Activated CD4-positive, alpha-beta T cell treated with anti-CD3 and anti-CD28 coated beads, Interleukin-2, amount 10 ng/mL, durations not matched to agents 24 days and 14 days (primary cell): ENCODE results near the gene ELAVL4. TPM values are rescaled to one million over a fixed set of nuclear protein-coding genes. Genes with fewer than 3 reads are reported as not detected.

Source experiments
- DNase-seq: peaks from one replicate; pipeline ENCODE4 v3.0.0; 2022
- H3K27ac Mint-ChIP-seq: one replicate; pipeline ENCODE4 v1.8.0; 2022; ENCODE audit warnings: mild to moderate bottlenecking, mixed read lengths
- H3K27me3 Mint-ChIP-seq: one replicate; pipeline ENCODE4 v1.8.0; 2022; ENCODE audit warnings: mixed read lengths
- H3K36me3 Mint-ChIP-seq: one replicate; pipeline ENCODE4 v1.8.0; 2022; ENCODE audit warnings: low read depth, mild to moderate bottlenecking, mixed read lengths
- H3K4me1 Mint-ChIP-seq: one replicate; pipeline ENCODE4 v1.8.0; 2021; ENCODE audit warnings: mixed read lengths
- H3K4me3 Mint-ChIP-seq: one replicate; pipeline ENCODE4 v1.8.0; 2022; ENCODE audit warnings: mild to moderate bottlenecking, moderate library complexity, mixed read lengths
- H3K9me3 Mint-ChIP-seq: one replicate; pipeline ENCODE4 v1.8.0; 2021; ENCODE audit warnings: mixed read lengths
- intact Hi-C: fragments of 100-400 bp; cut with micrococcal nuclease; formaldehyde crosslinking; loops from one replicate; pipeline ENCODE4 v1.15.1; 2023
- total RNA-seq: library from RNA; stranded (reverse); gene quantifications from 2 replicates; pipeline ENCODE4 v1.2.3, GENCODE V29; 2022

ELAVL4 gene
- not detected in 2 replicates for total RNA-seq

DNA sequence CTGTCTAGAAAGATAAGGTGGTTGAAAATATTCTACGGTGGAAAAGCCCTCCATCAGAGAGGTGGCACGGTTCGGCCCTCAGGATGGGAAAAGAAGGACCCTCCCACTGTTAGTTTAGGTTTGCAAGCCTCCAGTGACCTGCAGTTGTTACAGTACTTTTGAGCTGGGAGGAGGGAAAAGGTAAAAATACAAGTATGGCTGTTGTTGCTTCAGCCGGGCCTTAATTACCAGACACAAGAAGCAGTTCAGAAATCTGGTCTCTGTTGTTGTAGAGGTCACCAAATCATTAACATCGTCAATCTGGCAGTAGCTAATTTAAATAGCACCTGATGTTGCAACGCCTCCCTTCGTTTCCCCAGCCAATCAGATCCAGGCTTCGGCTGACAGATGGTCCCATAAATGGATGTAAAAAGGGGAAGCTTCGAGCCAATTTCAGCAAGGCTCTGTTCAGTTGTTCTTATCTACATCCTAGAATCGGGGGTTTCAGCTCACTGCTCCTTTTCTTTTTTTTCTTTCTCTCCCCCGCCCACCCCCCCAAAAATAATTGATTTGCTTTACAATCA, at the start of gene ELAVL4:
Gene ELAVL4, plus strand, starts transcription at position 424 of the 563 bp plus-strand sequence. CDS start 270 bp downstream, outside the sequence.
- H3K9me3 Mint-ChIP-seq, result no peaks in the 10 kb centered on the region
- H3K27ac Mint-ChIP-seq, result no peak within 1 kb of the TSS
- no peak for DNase-seq
- H3K4me1 Mint-ChIP-seq, result peaks cover 10% of the 10 kb centered on the region
- peaks cover 33% of the 10 kb centered on the region for H3K27me3 Mint-ChIP-seq
- intact Hi-C loops, result no loop called here
- no peak within 1 kb of the TSS for H3K4me3 Mint-ChIP-seq
- H3K36me3 Mint-ChIP-seq, result no peaks in the 10 kb centered on the region

DNA sequence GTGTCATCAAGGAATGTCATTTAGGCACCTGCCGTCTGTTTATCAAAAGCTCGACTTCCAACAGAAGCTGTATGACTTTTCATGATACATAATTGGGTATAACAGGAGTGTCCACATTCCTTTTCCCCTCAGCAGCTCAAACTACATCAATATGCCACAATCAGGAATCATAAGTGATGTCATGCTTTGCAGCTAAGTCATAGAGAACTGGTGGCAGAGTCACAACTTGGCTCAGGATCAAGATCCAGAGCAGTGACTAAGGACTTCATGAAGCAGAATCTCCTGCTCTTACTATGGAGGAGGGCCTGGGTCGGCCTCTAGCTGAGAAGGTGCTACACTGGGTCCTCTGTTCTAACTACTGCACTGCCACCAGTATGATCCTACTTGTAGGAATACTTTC, 48.4 kb upstream of the ELAVL4 start:
- Mint-ChIP-seq H3K27ac (no peak overlapping the region), H3K4me1 (no peaks in the 10 kb centered on the region), H3K27me3 (no peaks in the 10 kb centered on the region), H3K9me3 (no peaks in the 10 kb centered on the region), H3K4me3 (no peak overlapping the region), H3K36me3 (no peaks in the 10 kb centered on the region)
- intact Hi-C loops, result no loop called here
- no peak for DNase-seq

DNA sequence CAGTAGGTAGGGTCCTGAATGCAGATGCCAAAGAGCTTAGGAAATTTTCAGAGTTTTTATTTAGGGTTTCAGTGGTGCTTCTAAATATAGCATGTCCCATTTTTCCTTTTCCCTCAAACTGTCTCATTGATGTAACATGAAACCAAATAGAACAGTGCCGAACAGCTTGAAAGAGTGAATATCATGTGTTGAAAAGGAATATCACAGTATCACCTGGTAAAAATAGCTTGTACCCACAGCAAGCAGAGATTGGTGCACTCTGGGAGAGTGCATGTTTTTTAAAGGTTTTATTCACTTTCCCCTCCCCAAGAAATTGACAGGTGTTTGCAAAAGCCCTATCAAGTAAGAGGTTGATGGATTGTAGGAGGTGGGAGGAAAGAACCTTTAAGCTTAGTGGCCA, 41.9 kb upstream of the ELAVL4 start:
- Mint-ChIP-seq H3K4me3 (no peak overlapping the region), H3K4me1 (no peaks in the 10 kb centered on the region), H3K9me3 (no peaks in the 10 kb centered on the region), H3K27ac (no peak overlapping the region), H3K27me3 (no peaks in the 10 kb centered on the region), H3K36me3 (no peaks in the 10 kb centered on the region)
- intact Hi-C loops, result no loop called here
- no peak for DNase-seq

DNA sequence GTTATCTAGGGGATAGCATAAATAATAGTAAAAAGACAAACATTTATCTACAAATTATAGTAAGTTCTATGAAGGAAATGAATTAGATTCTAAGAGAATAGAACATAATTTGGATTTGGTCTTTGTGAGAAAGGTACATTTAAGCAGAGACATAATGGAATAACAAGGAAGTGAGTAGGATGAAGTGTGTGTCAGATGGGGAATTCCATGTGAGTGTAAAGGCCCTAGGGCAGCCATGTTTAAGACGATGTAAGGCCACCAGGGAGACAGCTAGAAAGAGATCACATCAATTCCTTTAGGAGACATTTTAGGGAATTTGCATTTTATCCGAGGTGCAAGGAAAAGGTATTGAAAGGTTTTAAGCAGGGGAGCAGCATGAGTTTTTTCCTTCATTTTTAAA, 33.8 kb upstream of the ELAVL4 start:
- Mint-ChIP-seq H3K27me3 (no peaks in the 10 kb centered on the region), H3K27ac (no peak overlapping the region), H3K4me1 (no peaks in the 10 kb centered on the region), H3K36me3 (no peaks in the 10 kb centered on the region), H3K4me3 (no peak overlapping the region), H3K9me3 (no peaks in the 10 kb centered on the region)
- DNase-seq, result no peak
- intact Hi-C loops, result no loop called here

DNA sequence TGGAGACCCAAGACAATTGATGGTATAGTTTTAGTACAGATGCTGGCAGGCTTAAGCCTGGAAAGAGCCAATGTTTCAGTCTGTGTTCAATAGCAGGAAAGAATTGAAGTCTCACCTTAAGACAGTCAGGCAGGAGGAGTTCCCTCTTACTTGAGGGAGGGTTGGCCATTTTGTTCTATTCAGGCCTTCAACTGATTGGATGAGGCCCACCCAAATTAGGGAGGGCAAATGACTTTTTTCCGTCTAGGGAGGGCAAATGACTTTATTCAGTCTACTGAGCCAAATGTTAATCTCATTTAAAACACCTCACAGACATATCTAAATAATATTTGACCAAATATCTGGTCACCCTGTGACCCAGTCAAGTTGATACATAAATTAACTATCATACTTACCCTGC, 31.4 kb upstream of the ELAVL4 start:
- Mint-ChIP-seq H3K4me3 (no peak overlapping the region), H3K4me1 (no peaks in the 10 kb centered on the region), H3K27ac (no peak overlapping the region), H3K9me3 (no peaks in the 10 kb centered on the region), H3K27me3 (no peaks in the 10 kb centered on the region), H3K36me3 (no peaks in the 10 kb centered on the region)
- intact Hi-C loops, result no loop called here
- no peak for DNase-seq

DNA sequence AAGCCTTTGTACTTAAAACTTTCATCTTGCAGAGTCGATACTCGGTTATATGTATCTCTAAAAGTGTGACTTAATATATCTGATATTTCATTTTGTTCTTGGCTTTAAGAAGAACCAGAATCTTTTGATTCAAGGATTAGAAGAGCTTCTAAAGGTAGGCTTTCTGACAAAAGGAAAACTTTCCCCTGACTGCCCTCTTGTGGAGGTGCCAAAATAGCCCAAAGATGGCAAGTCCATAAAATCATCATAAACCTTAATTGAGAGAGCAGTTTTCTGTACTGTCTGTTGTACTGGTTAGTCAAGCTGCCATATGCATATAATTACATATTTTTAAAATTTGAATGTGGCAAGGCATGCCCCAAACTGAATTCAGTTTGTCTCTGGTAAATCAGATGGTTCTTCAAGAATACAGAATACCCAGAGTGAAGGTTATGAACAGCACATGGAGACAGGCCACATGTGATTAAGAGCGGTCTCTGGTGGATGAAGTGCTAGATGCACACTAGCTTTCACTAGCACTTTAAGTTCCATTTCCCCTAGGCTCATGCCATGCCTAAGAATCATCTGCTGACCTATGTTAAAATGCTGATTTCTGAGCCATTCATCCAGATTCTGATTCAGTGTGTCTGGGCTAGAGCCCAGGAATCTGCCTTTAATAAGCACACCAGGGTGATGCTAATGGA, 27.7 kb upstream of the ELAVL4 start:
- no peaks in the 10 kb centered on the region for H3K4me1 Mint-ChIP-seq
- no peak for DNase-seq
- no peak overlapping the region for H3K4me3 Mint-ChIP-seq
- H3K27ac Mint-ChIP-seq, result no peak overlapping the region
- intact Hi-C loops, result no loop called here
- no peaks in the 10 kb centered on the region for H3K36me3 Mint-ChIP-seq
- no peaks in the 10 kb centered on the region for H3K9me3 Mint-ChIP-seq
- H3K27me3 Mint-ChIP-seq, result no peaks in the 10 kb centered on the region

DNA sequence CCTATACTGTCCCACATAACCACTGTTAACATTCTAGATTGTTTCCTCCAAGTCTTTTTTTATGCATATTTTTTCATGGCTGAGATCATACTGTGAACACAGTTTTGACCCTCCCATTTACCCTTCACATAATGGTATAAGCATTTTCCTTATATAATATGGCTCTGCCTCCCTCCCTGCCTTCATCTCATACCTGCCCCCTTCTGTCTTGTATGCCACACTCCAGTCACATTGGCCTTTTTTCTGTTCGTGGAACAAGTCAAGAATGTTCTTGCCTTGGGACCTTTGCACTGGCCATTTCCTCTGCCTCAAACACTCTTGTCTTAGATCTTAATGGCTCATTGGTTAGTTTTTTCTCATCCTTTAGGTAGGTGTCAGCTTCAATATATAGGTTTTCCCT, 24.3 kb upstream of the ELAVL4 start:
- intact Hi-C loops, result no loop called here
- H3K36me3 Mint-ChIP-seq, result no peaks in the 10 kb centered on the region
- H3K27me3 Mint-ChIP-seq, result no peaks in the 10 kb centered on the region
- no peak overlapping the region for H3K27ac Mint-ChIP-seq
- H3K9me3 Mint-ChIP-seq, result no peaks in the 10 kb centered on the region
- H3K4me3 Mint-ChIP-seq, result no peak overlapping the region
- DNase-seq, result no peak
- no peaks in the 10 kb centered on the region for H3K4me1 Mint-ChIP-seq

DNA sequence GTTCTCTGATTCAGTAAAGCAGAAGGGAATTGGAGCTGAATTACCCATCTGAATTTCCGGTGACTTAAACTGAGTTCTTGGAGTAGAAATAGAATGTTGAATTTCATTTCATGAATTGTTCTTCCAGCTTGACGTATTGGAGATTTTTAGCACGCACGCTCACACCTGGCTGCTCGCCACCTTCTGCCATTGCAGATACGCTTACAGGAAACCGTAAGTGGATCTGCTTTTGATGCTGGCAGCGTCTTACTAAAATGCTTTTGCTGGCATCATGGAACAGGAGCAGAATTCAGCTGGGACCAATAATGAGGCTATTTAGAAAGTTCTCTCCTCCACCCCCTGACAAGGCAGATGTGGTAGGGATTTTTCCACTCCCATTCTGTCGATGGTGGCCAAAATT, 17.7 kb upstream of the ELAVL4 start:
- Mint-ChIP-seq H3K27me3 (no peaks in the 10 kb centered on the region), H3K4me1 (no peaks in the 10 kb centered on the region), H3K27ac (no peak overlapping the region), H3K9me3 (no peaks in the 10 kb centered on the region), H3K4me3 (no peak overlapping the region), H3K36me3 (no peaks in the 10 kb centered on the region)
- no peak for DNase-seq
- intact Hi-C loops, result no loop called here

DNA sequence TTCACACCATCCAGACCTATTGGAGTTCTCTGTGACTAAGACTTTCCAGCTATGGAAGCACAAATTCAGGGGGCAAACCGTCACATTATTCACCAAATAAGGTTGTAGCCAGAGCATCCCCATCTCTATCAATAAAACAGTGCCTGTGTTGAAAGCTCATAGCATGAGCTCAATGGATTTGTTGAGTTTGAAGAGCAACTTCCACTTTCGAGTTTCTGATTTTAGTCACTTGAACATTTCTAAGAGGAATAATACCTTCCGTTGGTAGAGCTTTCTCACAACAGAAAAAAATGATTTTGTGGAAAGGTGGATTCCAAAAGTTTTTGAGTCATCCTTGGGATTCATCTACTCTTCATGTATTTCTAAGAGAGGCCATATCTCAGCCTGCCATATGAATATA, 13.0 kb upstream of the ELAVL4 start:
- no peaks in the 10 kb centered on the region for H3K9me3 Mint-ChIP-seq
- H3K27ac Mint-ChIP-seq, result no peak overlapping the region
- intact Hi-C loops, result no loop called here
- no peaks in the 10 kb centered on the region for H3K36me3 Mint-ChIP-seq
- no peaks in the 10 kb centered on the region for H3K4me1 Mint-ChIP-seq
- no peak overlapping the region for H3K4me3 Mint-ChIP-seq
- H3K27me3 Mint-ChIP-seq, result no peaks in the 10 kb centered on the region
- DNase-seq, result no peak

DNA sequence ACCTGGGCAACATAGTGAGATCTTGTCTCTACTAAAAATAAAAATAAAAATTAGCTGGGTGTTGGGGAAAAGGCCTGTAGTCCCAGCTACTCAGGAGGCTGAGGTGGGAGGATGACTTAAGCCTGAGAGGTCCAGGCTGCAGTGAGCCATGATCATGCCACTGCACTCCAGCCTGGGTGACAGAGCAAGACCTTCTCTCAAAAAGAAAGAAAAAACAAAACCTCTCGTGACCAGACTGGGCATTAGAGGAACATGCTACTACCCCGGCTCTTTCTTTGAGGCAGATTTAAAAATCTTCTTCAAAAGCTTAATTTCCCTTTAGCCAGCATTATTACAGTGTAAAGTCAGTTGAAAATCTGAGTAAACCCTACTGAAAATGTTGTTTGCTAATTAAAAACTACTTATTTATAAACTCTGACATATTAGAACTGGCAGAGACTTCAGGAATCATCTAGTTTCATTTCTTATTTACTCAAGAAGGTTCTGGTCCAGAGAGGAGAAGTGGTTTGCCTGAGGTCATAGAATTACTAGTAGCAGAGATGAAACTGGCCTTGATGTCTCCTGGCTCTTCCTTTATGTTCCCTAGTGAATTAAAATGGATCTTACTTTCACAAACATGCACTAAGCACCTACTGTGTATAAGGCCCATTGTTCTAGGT, 11.6 kb upstream of the ELAVL4 start:
- intact Hi-C loops, result no loop called here
- DNase-seq, result no peak
- Mint-ChIP-seq H3K4me3 (no peak overlapping the region), H3K27ac (no peak overlapping the region), H3K9me3 (no peaks in the 10 kb centered on the region), H3K27me3 (no peaks in the 10 kb centered on the region), H3K4me1 (no peaks in the 10 kb centered on the region), H3K36me3 (no peaks in the 10 kb centered on the region)

DNA sequence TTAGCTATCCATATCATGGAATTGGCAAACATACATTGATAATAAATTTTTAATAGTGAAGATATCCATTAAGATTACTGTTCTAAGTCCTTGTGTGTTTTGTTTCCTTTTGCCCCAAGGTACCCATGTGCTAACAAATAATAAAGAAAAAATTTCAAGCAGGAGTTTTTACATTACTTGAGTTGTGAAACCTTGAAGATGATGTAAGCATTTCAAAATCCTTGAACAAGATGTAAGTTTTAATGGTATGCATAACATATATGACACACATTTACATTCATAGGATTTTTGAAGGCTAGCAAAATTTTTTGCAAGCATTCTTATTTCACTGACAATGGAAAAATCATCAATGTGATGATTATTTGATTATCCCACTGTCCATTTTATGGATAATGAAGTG, 10.9 kb upstream of the ELAVL4 start:
- intact Hi-C loops, result no loop called here
- Mint-ChIP-seq H3K27me3 (no peaks in the 10 kb centered on the region), H3K27ac (no peak overlapping the region), H3K4me3 (no peak overlapping the region), H3K36me3 (no peaks in the 10 kb centered on the region), H3K4me1 (no peaks in the 10 kb centered on the region), H3K9me3 (no peaks in the 10 kb centered on the region)
- DNase-seq, result no peak

DNA sequence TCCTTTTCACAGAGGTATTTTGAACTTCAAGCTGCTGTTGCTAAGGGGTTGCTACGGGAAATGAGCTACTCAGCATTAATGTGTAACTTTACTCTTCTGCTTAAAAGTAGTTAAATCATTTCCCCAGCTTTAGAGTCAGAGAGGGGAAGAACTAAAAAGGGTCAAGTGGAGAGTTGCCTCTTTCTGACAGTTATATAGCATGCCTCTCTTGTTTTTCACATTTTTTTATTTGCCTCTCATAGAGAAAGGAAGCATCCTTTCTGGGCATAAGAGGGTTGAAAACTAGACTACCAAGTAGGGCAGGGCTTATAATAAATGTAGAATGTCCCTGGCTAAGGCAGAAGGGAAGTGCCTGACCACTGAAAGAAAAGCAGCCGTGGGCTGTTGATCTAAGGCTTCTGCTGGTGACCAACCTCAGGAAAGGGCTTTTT, 10.1 kb upstream of the ELAVL4 start:
- no peak overlapping the region for H3K27ac Mint-ChIP-seq
- no peaks in the 10 kb centered on the region for H3K4me1 Mint-ChIP-seq
- intact Hi-C loops, result no loop called here
- no peak for DNase-seq
- H3K36me3 Mint-ChIP-seq, result no peaks in the 10 kb centered on the region
- H3K4me3 Mint-ChIP-seq, result no peak overlapping the region
- no peaks in the 10 kb centered on the region for H3K27me3 Mint-ChIP-seq
- no peaks in the 10 kb centered on the region for H3K9me3 Mint-ChIP-seq

DNA sequence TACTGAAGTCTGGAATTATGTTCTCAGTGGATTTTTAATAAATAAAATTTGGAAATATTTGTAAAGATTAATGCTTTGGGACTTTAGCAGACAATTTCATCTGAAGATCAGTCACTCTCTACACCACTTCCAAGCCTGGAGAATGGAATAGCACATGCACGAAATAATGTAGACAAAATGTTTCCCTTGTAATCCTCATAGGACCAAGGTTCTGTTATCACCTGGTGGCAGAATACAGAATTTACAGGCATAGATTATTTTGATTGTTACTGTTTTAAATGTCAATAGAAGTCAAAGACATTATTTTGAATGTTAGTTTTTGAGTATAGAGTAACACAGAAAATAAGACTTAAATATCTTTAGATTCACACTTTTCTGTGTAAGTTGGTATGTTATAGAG, 9.1 kb upstream of the ELAVL4 start:
- H3K27me3 Mint-ChIP-seq, result no peaks in the 10 kb centered on the region

DNA sequence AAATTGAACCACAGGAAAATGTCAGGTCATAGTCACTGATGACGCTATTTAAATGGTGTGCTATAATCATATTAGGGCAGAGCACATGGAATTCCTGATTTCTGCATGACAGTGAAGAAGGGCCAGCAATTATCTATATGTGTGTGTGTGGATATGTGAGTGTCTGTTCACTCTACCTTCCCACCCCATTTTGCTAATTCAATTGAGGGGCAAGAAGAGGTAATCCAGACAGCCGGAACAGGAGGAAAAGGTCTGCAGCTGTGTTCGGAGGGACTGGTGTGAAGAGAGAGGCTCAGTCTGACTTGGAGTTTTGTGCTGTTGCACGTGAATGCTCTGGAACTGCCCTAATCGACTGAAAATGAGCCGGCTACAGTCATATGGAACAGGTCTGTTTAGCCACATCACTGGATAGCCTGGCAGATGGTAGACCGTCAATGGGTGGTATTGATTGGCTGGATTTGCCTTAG, 5.1 kb upstream of the ELAVL4 start:
- Mint-ChIP-seq H3K4me1 (no peaks in the 10 kb centered on the region), H3K4me3 (no peak overlapping the region), H3K9me3 (no peaks in the 10 kb centered on the region), H3K27me3 (peaks cover 4% of the 10 kb centered on the region), H3K27ac (no peak overlapping the region), H3K36me3 (no peaks in the 10 kb centered on the region)
- intact Hi-C loops, result no loop called here
- DNase-seq, result no peak

More for the DNA sequence above, 9.1 kb upstream of the ELAVL4 start:
- H3K4me1 Mint-ChIP-seq, result no peaks in the 10 kb centered on the region
- no peak overlapping the region for H3K4me3 Mint-ChIP-seq
- no peak for DNase-seq
- no peaks in the 10 kb centered on the region for H3K36me3 Mint-ChIP-seq
- H3K9me3 Mint-ChIP-seq, result no peaks in the 10 kb centered on the region
- intact Hi-C loops, result no loop called here
- H3K27ac Mint-ChIP-seq, result no peak overlapping the region
